GM12878 (cell line): ENCODE results near the gene SPG21.

Source experiments
- ESRRA ChIP-seq: IDR thresholded peaks from 2 replicates; pipeline ENCODE4 v1.6.1; 2012; ENCODE audit warnings: mild to moderate bottlenecking, low read length, improper control_type of control experiment
- EZH2 ChIP-seq: IDR thresholded peaks from 2 replicates; pipeline ENCODE4 v1.6.1; 2012; ENCODE audit warnings: low read depth, mild to moderate bottlenecking, control low read depth, inconsistent platforms, low read length, borderline replicate concordance; ENCODE audit not compliant: control insufficient read depth
- MYC ChIP-seq: IDR thresholded peaks from 2 replicates; pipeline ENCODE4 v1.6.1; 2011; ENCODE audit warnings: mild to moderate bottlenecking, low read length, moderate library complexity, inconsistent platforms; ENCODE audit not compliant: insufficient read depth, insufficient replicate concordance, insufficient read length, severe bottlenecking
- NFYA ChIP-seq: IDR thresholded peaks from 2 replicates; pipeline ENCODE4 v1.6.1; 2011; ENCODE audit warnings: low read depth, mild to moderate bottlenecking, low read length, improper control_type of control experiment, borderline replicate concordance
- PML ChIP-seq: IDR thresholded peaks from 2 replicates; pipeline ENCODE4 v1.6.1; 2012; ENCODE audit warnings: low read length, inconsistent platforms
- TCF12 ChIP-seq: IDR thresholded peaks from 2 replicates; pipeline ENCODE4 v1.6.1; 2011; ENCODE audit warnings: low read depth, mild to moderate bottlenecking, low read length
- TF ChIP-seq, protein P1 (sequence below): fragments of 150-350 bp; IDR thresholded peaks from 2 replicates; pipeline ENCODE4 v1.6.1; 2016; ENCODE audit warnings: low read depth, low read length
- TF ChIP-seq, protein P2 (sequence below): IDR thresholded peaks from 2 replicates; pipeline ENCODE4 v1.6.1; 2011; ENCODE audit warnings: low read depth, mild to moderate bottlenecking, low read length, moderate library complexity, borderline replicate concordance; ENCODE audit errors: extremely low read depth
- TF ChIP-seq, protein P3 (sequence below): fragments of 450-650 bp; IDR thresholded peaks from 2 replicates; pipeline ENCODE4 v1.6.1; 2017; ENCODE audit warnings: antibody characterized with exemption, mild to moderate bottlenecking, moderate library complexity

DNA sequence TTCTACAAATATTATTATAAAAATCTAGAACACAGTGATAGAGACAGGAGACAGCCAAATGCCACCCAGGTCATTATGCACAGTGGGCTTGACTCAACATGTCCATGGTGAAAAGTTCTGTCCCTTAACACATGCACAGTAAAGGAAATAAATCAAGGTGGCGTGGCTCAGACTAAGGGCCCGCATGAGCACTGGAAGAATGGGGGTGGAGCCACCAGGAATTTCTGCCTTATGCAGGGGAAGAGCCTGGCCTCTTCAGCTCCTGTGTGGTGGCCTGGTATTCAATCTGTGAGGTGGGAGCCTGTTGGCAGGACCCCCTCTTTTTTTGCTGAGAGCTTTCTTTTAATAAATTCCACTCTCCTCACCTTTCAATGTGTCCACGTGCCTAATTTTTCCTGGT, 17.2 kb upstream of the SPG21 start:
- TF ChIP-seq MYC (no peak), PML (no peak), TCF12 (no peak), ESRRA (no peak), EZH2 (no peak), NFYA (no peak)
- TF ChIP-seq, protein P1, sequence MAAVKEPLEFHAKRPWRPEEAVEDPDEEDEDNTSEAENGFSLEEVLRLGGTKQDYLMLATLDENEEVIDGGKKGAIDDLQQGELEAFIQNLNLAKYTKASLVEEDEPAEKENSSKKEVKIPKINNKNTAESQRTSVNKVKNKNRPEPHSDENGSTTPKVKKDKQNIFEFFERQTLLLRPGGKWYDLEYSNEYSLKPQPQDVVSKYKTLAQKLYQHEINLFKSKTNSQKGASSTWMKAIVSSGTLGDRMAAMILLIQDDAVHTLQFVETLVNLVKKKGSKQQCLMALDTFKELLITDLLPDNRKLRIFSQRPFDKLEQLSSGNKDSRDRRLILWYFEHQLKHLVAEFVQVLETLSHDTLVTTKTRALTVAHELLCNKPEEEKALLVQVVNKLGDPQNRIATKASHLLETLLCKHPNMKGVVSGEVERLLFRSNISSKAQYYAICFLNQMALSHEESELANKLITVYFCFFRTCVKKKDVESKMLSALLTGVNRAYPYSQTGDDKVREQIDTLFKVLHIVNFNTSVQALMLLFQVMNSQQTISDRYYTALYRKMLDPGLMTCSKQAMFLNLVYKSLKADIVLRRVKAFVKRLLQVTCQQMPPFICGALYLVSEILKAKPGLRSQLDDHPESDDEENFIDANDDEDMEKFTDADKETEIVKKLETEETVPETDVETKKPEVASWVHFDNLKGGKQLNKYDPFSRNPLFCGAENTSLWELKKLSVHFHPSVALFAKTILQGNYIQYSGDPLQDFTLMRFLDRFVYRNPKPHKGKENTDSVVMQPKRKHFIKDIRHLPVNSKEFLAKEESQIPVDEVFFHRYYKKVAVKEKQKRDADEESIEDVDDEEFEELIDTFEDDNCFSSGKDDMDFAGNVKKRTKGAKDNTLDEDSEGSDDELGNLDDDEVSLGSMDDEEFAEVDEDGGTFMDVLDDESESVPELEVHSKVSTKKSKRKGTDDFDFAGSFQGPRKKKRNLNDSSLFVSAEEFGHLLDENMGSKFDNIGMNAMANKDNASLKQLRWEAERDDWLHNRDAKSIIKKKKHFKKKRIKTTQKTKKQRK, result no peak
- TF ChIP-seq, protein P2, sequence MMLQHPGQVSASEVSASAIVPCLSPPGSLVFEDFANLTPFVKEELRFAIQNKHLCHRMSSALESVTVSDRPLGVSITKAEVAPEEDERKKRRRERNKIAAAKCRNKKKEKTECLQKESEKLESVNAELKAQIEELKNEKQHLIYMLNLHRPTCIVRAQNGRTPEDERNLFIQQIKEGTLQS, result no peak
- TF ChIP-seq, protein P3, sequence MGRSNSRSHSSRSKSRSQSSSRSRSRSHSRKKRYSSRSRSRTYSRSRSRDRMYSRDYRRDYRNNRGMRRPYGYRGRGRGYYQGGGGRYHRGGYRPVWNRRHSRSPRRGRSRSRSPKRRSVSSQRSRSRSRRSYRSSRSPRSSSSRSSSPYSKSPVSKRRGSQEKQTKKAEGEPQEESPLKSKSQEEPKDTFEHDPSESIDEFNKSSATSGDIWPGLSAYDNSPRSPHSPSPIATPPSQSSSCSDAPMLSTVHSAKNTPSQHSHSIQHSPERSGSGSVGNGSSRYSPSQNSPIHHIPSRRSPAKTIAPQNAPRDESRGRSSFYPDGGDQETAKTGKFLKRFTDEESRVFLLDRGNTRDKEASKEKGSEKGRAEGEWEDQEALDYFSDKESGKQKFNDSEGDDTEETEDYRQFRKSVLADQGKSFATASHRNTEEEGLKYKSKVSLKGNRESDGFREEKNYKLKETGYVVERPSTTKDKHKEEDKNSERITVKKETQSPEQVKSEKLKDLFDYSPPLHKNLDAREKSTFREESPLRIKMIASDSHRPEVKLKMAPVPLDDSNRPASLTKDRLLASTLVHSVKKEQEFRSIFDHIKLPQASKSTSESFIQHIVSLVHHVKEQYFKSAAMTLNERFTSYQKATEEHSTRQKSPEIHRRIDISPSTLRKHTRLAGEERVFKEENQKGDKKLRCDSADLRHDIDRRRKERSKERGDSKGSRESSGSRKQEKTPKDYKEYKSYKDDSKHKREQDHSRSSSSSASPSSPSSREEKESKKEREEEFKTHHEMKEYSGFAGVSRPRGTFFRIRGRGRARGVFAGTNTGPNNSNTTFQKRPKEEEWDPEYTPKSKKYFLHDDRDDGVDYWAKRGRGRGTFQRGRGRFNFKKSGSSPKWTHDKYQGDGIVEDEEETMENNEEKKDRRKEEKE, result no peak
